Colonic mucosa (tissue), 4 donors: ENCODE results near the gene LRMDA. TPM values are rescaled to one million over a fixed set of nuclear protein-coding genes. Genes with fewer than 3 reads are reported as not detected.

Experiments
- DNase-seq: peaks from one replicate; pipeline ENCODE4 v3.0.0-alpha.2; 2020
- H3K27ac ChIP-seq: fragments of 200-600 bp; one replicate; pipeline ENCODE4 v1.8.0; 2021
- H3K27me3 ChIP-seq: fragments of 200-600 bp; one replicate; pipeline ENCODE4 v1.8.0; 2021
- H3K36me3 ChIP-seq: fragments of 200-600 bp; one replicate; pipeline ENCODE4 v1.8.0; 2021
- H3K4me1 ChIP-seq: fragments of 200-600 bp; one replicate; pipeline ENCODE4 v1.8.0; 2021; ENCODE audit warnings: mild to moderate bottlenecking
- H3K4me3 ChIP-seq: fragments of 200-600 bp; one replicate; pipeline ENCODE4 v1.8.0; 2021
- H3K9ac ChIP-seq, 2 donors: one replicate each; pipeline ENCODE4 v1.7.0; 2013; ENCODE audit warnings: control low read depth in 2 of 2, low read depth in 2 of 2, low read length in 2 of 2
- H3K9me3 ChIP-seq: fragments of 200-600 bp; one replicate; pipeline ENCODE4 v1.8.0; 2021
- CTCF ChIP-seq: fragments of 200-600 bp; IDR thresholded peaks from one replicate; pipeline ENCODE4 v1.8.0; 2022; ENCODE audit warnings: antibody characterized with exemption, mild to moderate bottlenecking
- intact Hi-C: fragments of 100-400 bp; cut with DNase I; formaldehyde crosslinking; loops from one replicate; pipeline ENCODE4 v1.14.1; 2022
- total RNA-seq, 2 donors: library from RNA; stranded (reverse); fragmentation: NEBNext Ultra II Directional in 1 of 2; extraction: Animal tissue kit (Norgen Biotek cat#: 25700) in 1 of 2; gene quantifications; one replicate each; pipeline ENCODE4 v1.2.1, GENCODE V29; 2021
- donor health status: healthy.
- donor health status: DM: no; HTN: no; CAD: no.
- donor health status: DM: no; HTN: no; CAD: no.

The LRMDA gene
- total RNA-seq, 2 donors from 2014 or later = 2.5 to 5.2 TPM

- intact Hi-C loops = no loop called here
- TF ChIP-seq CTCF = no peak
- no peak for DNase-seq
Measured at GRCh38 chr10:76066457-76066856, 635.0 kb downstream of the LRMDA start.

GRCh38 chr10:76067447-76067846 is 636.0 kb downstream of the LRMDA start:
- Histone ChIP-seq H3K36me3 (no peaks in the 10 kb centered on the region), H3K4me1 (no peaks in the 10 kb centered on the region), H3K27me3 (no peaks in the 10 kb centered on the region), H3K4me3 (no peak overlapping the region), H3K9ac (no peak overlapping the region), H3K9me3 (no peaks in the 10 kb centered on the region), H3K27ac (no peak overlapping the region)
- TF ChIP-seq CTCF = no peak
- intact Hi-C loops = no loop called here
- no peak for DNase-seq

More at GRCh38 chr10:76066457-76066856, 635.0 kb downstream of the LRMDA start:
- Histone ChIP-seq H3K9ac (no peak overlapping the region), H3K9me3 (no peaks in the 10 kb centered on the region), H3K27me3 (no peaks in the 10 kb centered on the region), H3K36me3 (no peaks in the 10 kb centered on the region), H3K27ac (no peak overlapping the region), H3K4me1 (no peaks in the 10 kb centered on the region), H3K4me3 (no peak overlapping the region)

- no peak for DNase-seq
- Histone ChIP-seq H3K4me3 (no peak overlapping the region), H3K27ac (no peak overlapping the region), H3K27me3 (no peaks in the 10 kb centered on the region), H3K36me3 (no peaks in the 10 kb centered on the region), H3K9me3 (no peaks in the 10 kb centered on the region), H3K9ac (no peak overlapping the region), H3K4me1 (no peaks in the 10 kb centered on the region)
- intact Hi-C loops = no loop called here
- TF ChIP-seq CTCF = no peak
Measured at GRCh38 chr10:76068856-76069255, 637.4 kb downstream of the LRMDA start.

GRCh38 chr10:76070916-76071315 is 639.5 kb downstream of the LRMDA start:
- no peaks in the 10 kb centered on the region for H3K9me3 ChIP-seq
- H3K9ac ChIP-seq = no peak overlapping the region
- no peak for DNase-seq
- no peaks in the 10 kb centered on the region for H3K27me3 ChIP-seq
- intact Hi-C loops = no loop called here
- TF ChIP-seq CTCF = no peak
- H3K27ac ChIP-seq = no peak overlapping the region
- H3K4me3 ChIP-seq = no peak overlapping the region
- H3K4me1 ChIP-seq = no peaks in the 10 kb centered on the region
- H3K36me3 ChIP-seq = no peaks in the 10 kb centered on the region

GRCh38 chr10:76071653-76072365 is 640.4 kb downstream of the LRMDA start:
- DNase-seq = no peak
- Histone ChIP-seq H3K9me3 (no peaks in the 10 kb centered on the region), H3K4me3 (no peak overlapping the region), H3K27me3 (no peaks in the 10 kb centered on the region), H3K36me3 (no peaks in the 10 kb centered on the region), H3K4me1 (no peaks in the 10 kb centered on the region), H3K9ac (no peak overlapping the region), H3K27ac (no peak overlapping the region)
- no peak for TF ChIP-seq CTCF
- intact Hi-C loops = no loop called here
